ENCODE results near the gene UNC50. TPM values are rescaled to one million over a fixed set of nuclear protein-coding genes. Genes with fewer than 3 reads are reported as not detected.

UNC50 gene
- total and polyA plus RNA-seq, 4 donors = 22.2 to 37.9 (median 29.8) TPM

GRCh38 chr2:98608962-98609604, 694 bp downstream of the UNC50 start (continued):
- no peak for TF ChIP-seq ATF3 (IDR thresholded peaks at IDR 0.05)
- no peak for TF ChIP-seq NR2F2 (IDR thresholded peaks at IDR 0.05)
- TF ChIP-seq TAF1 (conservative IDR thresholded peaks at IDR 0.05) = no peak
- TF ChIP-seq SP1 (IDR thresholded peaks at IDR 0.05) = no peak
- no peak for TF ChIP-seq YY1 (IDR thresholded peaks at IDR 0.05)
- no peak for TF ChIP-seq RAD21 (IDR thresholded peaks at IDR 0.05)
- TF ChIP-seq EGR1 (IDR thresholded peaks at IDR 0.05; ENCODE audit: low read depth in 2 of 2) = no peak
- TF ChIP-seq MAX (IDR thresholded peaks at IDR 0.05) = no peak

- H3K4me1 ChIP-seq (ENCODE audit: control insufficient read depth in 4 of 4, insufficient read depth in 4 of 4, low read length in 3 of 4) = peaks cover 6 to 14% (median 14%) of the 10 kb centered on the region in 4 donors
- no peaks in the 10 kb centered on the region for H3K27me3 ChIP-seq (ENCODE audit: control insufficient read depth in 4 of 4, insufficient read depth in 4 of 4, low read length in 3 of 4)
- no peak overlapping the region for H3K9ac ChIP-seq (ENCODE audit: low read depth in 1 of 2, low read length in 2 of 2)
- TF ChIP-seq CTCF (IDR thresholded peaks at IDR 0.05; ENCODE audit: low read depth, low read length, missing input control) (no peak), EGR1 (IDR thresholded peaks at IDR 0.05; ENCODE audit: low read depth in 2 of 2) (no peak), SP1 (IDR thresholded peaks at IDR 0.05) (no peak), FOXA2 (IDR thresholded peaks at IDR 0.05) (no peak), TAF1 (conservative IDR thresholded peaks at IDR 0.05) (no peak), ZBTB33 (IDR thresholded peaks at IDR 0.05) (no peak), HNF4A (conservative IDR thresholded peaks at IDR 0.05) (no peak), RAD21 (IDR thresholded peaks at IDR 0.05) (no peak), MAX (IDR thresholded peaks at IDR 0.05) (no peak), YY1 (IDR thresholded peaks at IDR 0.05) (no peak)
- WGBS = 97% methylated on average over 9 of the region's 9 CpGs
- H3K4me3 ChIP-seq (ENCODE audit: low read depth in 1 of 3, low read length in 3 of 3) = no peak overlapping the region
- H3K27ac ChIP-seq (ENCODE audit: low read depth in 1 of 2, low read length in 2 of 2) = no peak overlapping the region
- no peaks in the 10 kb centered on the region for H3K9me3 ChIP-seq (ENCODE audit: control insufficient read depth in 4 of 4, low read length in 3 of 4)
- H3K36me3 ChIP-seq (ENCODE audit: control insufficient read depth in 4 of 4, insufficient read depth in 3 of 4, low read depth in 1 of 4, low read length in 3 of 4) = peaks cover 3 to 54% (median 46%) of the 10 kb centered on the region in 4 donors
- DNase-seq (ENCODE audit: low spot score) = no peak
These were observed 5.8 kb downstream of the UNC50 start for GRCh38 chr2:98614024-98614739.

GRCh38 chr2:98615481-98615880, 7.1 kb downstream of the UNC50 start:
- no peak overlapping the region for H3K9ac ChIP-seq (ENCODE audit: low read depth in 1 of 2, low read length in 2 of 2)
- H3K9me3 ChIP-seq (ENCODE audit: control insufficient read depth in 4 of 4, low read length in 3 of 4) = no peaks in the 10 kb centered on the region
- 96% methylated on average over 5 of the region's 5 CpGs for WGBS
- H3K27me3 ChIP-seq (ENCODE audit: control insufficient read depth in 4 of 4, insufficient read depth in 4 of 4, low read length in 3 of 4) = no peaks in the 10 kb centered on the region
- H3K4me1 ChIP-seq (ENCODE audit: control insufficient read depth in 4 of 4, insufficient read depth in 4 of 4, low read length in 3 of 4) = peaks cover under 1 to 2% (median 1%) of the 10 kb centered on the region in 4 donors
- peaks cover 3 to 54% (median 46%) of the 10 kb centered on the region in 4 donors for H3K36me3 ChIP-seq (ENCODE audit: control insufficient read depth in 4 of 4, insufficient read depth in 3 of 4, low read depth in 1 of 4, low read length in 3 of 4)
- DNase-seq (ENCODE audit: low spot score) = no peak
- H3K27ac ChIP-seq (ENCODE audit: low read depth in 1 of 2, low read length in 2 of 2) = no peak overlapping the region
- H3K4me3 ChIP-seq (ENCODE audit: low read depth in 1 of 3, low read length in 3 of 3) = no peak overlapping the region
- TF ChIP-seq MAX (IDR thresholded peaks at IDR 0.05) (no peak), ZBTB33 (IDR thresholded peaks at IDR 0.05) (no peak), FOXA1 (IDR thresholded peaks at IDR 0.05) (no peak), HNF4G (IDR thresholded peaks at IDR 0.05) (no peak), JUND (IDR thresholded peaks at IDR 0.05) (no peak), NR2F2 (IDR thresholded peaks at IDR 0.05) (no peak), CTCF (IDR thresholded peaks at IDR 0.05; ENCODE audit: low read depth, low read length, missing input control) (no peak)
